DMS153 (cell line): Measurements from ENCODE around the gene CHRNA3.

Experiments
- DNase-seq: peaks from one replicate; lab custom pipeline; 2025; lab: John Stamatoyannopoulos, UW

CHRNA3 gene

GRCh38 chr15:78620527-78621421 lies at the start of gene CHRNA3:
TSS of gene CHRNA3 (minus strand) at chr15:78620996. CDS start at chr15:78620794, 202 bp downstream.
- no peak for DNase-seq

GRCh38 chr15:78668987-78669386 lies 48.2 kb upstream of the CHRNA3 start:
- no peak for DNase-seq

GRCh38 chr15:78667578-78668236 lies 46.9 kb upstream of the CHRNA3 start:
- no peak for DNase-seq

DNA sequence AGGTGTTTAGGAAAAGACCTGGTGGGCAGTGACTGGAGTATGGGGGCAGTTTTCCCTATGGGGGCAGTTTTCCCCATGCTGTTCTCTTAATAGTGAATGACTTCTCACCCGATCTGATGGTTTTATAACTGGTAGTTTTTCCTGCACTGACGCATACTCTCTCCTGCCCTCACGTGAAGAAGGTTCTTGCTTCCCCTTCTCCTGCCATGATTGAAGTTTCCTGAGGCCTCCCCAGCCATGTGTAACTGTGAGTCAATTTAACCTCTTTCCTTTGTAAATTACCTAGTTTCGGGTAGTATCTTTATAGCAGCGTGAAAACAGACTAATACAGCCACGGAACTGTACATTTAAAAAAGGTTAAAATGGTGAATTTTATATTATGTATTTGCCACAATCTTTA lies 45.2 kb upstream of the CHRNA3 start:
- no peak for DNase-seq

DNA sequence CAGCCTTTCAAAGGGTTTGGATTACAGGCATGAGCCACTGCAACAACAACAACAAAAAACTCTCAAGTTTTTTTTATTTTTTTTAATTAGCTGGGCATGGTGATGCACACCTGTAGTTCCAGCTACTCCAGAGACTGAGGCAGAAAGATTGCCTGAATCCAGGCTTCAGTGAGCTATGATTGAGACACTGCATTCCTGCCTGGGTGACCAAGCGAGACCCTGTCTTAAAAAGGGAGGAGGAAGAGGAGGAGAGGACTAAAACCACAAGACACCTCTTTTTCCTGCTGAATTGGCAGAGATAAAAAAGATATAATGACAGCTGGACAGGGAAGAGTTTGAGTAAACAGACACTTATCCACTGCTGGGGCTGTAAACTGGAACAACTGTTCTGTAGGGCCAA lies 42.9 kb upstream of the CHRNA3 start:
- DNase-seq = no peak

GRCh38 chr15:78662028-78662427 lies 41.2 kb upstream of the CHRNA3 start:
- DNase-seq = no peak

GRCh38 chr15:78661001-78661400 lies 40.2 kb upstream of the CHRNA3 start:
- no peak for DNase-seq

DNA sequence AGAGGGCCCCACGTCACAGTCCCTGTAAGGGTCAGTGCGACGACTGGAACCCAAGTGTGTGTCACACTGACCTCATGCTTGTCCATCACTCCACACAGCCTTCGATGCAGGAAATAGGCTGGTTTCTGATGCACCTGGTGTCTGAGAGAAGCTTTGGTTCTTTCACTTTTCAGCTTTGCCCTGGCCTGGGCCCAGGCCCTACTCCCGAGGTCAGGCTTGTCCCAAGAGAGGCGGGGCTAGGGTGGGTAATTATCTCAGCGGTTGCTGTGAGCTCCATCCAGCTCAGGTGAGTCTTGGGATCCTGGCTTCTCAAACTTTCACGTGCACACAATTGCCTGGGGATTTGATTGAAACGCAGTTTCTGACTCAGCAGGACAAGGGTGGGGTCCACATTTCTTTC lies 39.8 kb upstream of the CHRNA3 start:
- no peak for DNase-seq

- no peak for DNase-seq
These were observed 38.0 kb upstream of the CHRNA3 start for GRCh38 chr15:78658823-78659222.

GRCh38 chr15:78654272-78654671 lies 33.5 kb upstream of the CHRNA3 start:
- no peak for DNase-seq

DNA sequence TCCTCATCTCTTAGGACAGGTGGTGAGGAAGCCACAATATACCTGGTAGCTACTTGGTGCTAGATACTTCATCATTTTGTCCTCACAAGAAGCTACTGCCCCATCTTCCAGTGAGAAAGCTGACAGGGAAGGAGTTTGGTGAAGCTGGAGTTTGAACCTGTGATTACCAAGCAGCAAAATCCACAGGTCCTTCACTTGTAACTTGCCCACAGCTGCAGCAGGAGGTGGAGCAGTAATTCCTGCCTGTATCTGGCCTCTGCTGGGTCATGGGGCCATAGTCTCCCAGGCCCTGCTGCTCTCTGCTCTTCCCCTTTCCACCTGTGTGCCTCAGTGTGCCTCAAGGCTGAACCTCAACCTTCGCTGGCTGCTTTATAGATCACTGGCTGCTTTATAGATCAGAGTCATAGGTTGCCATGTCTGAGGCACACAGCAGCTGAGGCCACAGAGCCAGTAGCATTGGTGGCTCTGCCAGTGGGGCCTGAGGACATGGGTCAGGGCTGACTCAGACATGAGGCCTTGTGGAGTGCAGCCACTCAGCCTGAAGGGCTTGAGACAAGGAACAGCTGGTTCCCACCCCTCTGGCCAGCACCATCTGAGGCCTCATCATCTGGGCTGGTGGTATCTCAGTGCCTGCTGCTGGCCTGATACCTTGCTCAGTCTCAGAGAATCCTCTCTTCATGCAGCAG lies 31.3 kb upstream of the CHRNA3 start:
- no peak for DNase-seq

- DNase-seq = no peak
These were observed 30.2 kb upstream of the CHRNA3 start for GRCh38 chr15:78651007-78651406.

- DNase-seq = no peak
These were observed 29.2 kb upstream of the CHRNA3 start for GRCh38 chr15:78650022-78650421.

DNA sequence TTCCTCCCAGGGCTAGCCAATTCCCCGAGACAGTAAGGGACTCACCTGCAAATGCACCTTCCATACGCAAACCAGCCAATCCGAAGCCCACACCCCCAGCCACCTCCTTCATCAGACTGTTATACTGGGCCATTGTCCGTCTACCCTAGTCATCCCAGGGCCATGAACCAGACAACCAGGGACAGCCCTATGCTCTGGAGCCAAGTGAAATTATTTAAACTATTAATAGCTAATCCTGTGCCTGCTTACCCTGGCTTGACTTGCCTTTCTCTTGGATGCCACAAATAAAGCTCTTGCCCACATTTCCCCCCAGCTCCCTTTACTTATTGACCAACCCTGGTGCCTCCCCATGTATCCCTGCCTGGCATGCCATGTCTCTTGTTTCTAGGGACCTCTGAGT lies 24.2 kb upstream of the CHRNA3 start:
- DNase-seq = no peak

DNA sequence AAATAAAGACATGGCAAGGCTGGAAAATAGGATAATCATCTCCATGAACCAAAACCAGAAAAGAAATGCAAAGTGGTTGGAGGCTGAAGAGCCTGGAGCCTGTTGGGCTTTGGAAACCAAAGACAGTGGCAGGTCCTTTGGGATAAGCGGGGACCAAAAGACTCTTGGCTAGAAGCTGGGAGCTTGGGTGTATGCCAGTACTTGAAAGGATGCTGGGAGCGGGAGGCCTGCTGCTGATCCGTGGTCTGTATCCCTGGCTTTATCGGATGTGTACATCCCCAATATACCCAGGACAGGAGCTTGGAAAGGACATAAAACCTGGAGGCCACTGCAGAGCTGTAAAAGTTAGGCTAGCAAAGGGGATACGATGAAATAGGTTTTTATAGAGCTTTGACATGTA lies 21.5 kb upstream of the CHRNA3 start:
- DNase-seq = no peak

GRCh38 chr15:78641749-78642275 lies 21.0 kb upstream of the CHRNA3 start:
- no peak for DNase-seq

- no peak for DNase-seq
These were observed 20.4 kb upstream of the CHRNA3 start, which contains the start of gene CHRNB4 for GRCh38 chr15:78641102-78641748. TSS of gene CHRNB4 (minus strand) at chr15:78641210. CDS start at chr15:78641133, 77 bp downstream.

DNA sequence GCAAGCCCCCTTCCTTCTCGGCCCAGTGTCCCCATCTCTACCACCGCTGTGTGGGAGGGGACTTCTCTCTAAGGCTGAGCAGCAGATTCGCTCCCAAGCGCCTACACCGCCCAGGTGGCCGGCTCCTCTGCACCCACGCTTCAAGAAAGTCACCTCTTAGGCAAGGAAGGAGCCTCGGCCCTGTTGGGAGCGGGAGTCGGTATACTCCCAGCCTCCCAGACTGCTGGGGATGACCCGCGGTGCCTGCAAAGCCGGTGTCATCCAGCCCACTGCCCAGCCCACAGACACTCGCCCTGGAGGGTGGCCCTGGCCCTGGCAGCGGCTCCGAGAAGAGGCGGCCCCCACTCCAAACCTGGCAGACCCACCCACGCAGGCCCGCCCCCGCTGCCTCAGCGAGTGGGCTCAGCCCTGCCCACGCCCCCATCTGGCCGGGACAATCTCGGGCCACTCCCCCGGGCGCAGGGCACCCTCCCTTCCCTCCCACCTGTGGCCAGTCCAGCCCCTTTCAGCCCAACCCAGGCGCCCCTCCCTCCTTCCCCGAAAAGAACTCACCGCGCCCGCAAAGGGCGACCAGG lies 19.8 kb upstream of the CHRNA3 start:
- no peak for DNase-seq

DNA sequence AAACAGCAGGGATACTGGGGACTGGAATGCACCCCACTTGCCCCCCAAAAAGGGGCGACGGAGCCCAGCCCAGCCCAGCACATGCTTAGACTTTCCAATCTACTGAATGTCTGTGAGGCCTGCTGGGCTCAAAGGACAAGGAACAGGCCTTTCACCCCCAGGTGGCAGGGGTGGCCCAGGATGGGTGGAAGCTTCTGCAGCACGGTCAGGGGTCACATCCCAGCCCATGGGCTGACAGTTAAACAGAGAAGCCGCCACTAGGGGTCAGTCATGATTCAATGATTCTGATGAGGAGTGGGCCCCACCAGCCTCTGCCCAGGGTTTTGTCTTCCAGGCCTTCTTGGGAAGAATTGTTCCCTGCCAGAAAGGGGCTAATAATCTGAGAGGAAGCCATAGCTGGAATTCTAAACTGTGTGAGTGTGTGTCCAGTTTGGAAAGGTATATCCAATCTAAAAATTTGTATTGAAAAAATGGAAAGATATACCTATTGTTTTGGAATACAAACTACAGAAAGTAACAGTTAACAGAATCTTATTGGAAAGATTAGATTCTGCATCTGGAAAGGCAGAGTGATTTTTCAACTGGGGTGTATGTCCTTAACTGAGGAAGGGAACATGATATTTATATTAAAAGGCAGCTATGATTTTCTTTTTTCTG lies 18.0 kb upstream of the CHRNA3 start:
- DNase-seq = no peak

- no peak for DNase-seq
These were observed 17.1 kb upstream of the CHRNA3 start for GRCh38 chr15:78637776-78638435.
